ENCODE measurements around the gene WDR7. TPM values are rescaled to one million over a fixed set of nuclear protein-coding genes. Genes with fewer than 3 reads are reported as not detected.

Gene WDR7
- total and polyA plus RNA-seq, 2 experiments from 2014 or later: 7.0 to 14.8 TPM

GRCh38 chr18:56726906-56727305, 75.7 kb downstream of the WDR7 start:
- no peaks in the 10 kb centered on the region for H4K20me1 ChIP-seq (replicated peaks; ENCODE audit: insufficient read depth)
- DNase-seq (ENCODE audit: low spot score) (no peak), ATAC-seq (no peak)
- H3K4me2 ChIP-seq: no peak overlapping the region
- Mint-ChIP-seq H3K4me1 (peaks cover 16% of the 10 kb centered on the region), H3K27me3 (ENCODE audit: insufficient read depth, low read depth, poor library complexity) (peaks cover 1% of the 10 kb centered on the region), H3K27ac (no peak overlapping the region), H3K36me3 (ENCODE audit: low read depth) (no peaks in the 10 kb centered on the region; the same call in 1 of the 3 replicates), H3K9me3 (no peaks in the 10 kb centered on the region; the same call in 2 of the 3 replicates), H3K4me3 (no peak overlapping the region)
- no peaks in the 10 kb centered on the region for H3K79me2 ChIP-seq (replicated peaks; ENCODE audit: insufficient read depth)
- no peak overlapping the region for H3K4me3 ChIP-seq
- no peak overlapping the region for H2AFZ ChIP-seq
- H3F3A ChIP-seq (replicated peaks; ENCODE audit: low read depth): no peaks in the 10 kb centered on the region
- H3K4me1 ChIP-seq (ENCODE audit: insufficient read depth): no peaks in the 10 kb centered on the region
- H3K9me2 ChIP-seq (ENCODE audit: insufficient read depth): no peaks in the 10 kb centered on the region
- TF ChIP-seq ZNF114 (CRISPR knock-in tag; IDR thresholded peaks at IDR 0.05) (no peak), CTCF (conservative IDR thresholded peaks at IDR 0.05; ENCODE audit: low read depth in 2 of 2) (no peak), JUNB (IDR thresholded peaks at IDR 0.05; ENCODE audit: unreplicated experiment) (no peak), STAT1 (IDR thresholded peaks at IDR 0.05; ENCODE audit: unreplicated experiment) (no peak), CREB1 (CRISPR knock-in tag; IDR thresholded peaks at IDR 0.05; ENCODE audit: low read depth) (no peak)
- H3K36me3 ChIP-seq (ENCODE audit: insufficient read depth): no peaks in the 10 kb centered on the region
- H3K27me3 ChIP-seq (ENCODE audit: insufficient read depth): no peaks in the 10 kb centered on the region
- no peak overlapping the region for H3K27ac ChIP-seq (ENCODE audit: low read depth)

DNA sequence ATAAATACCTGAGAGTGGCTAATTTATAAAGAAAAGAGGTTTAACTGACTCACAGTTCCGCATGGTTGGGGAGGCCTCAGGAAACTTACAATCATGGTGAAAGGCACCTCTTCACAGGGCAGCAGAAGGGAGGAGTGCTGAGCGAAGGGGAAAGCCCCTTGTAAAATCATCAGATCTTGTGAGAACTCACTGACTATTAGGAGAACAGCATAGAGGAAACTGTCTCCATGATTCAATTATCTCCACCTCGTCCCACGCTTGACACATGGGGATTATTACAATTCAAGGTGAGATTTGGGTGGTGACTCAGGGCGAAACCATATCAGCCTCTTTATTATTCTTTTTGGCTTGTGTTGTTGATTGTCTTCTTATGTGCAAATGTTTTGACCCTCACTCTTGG, 76.2 kb downstream of the WDR7 start:
- ATAC-seq (no peak; the same call in 2 of the 3 replicates), DNase-seq (ENCODE audit: low spot score) (no peak)
- Histone ChIP-seq H3K79me2 (replicated peaks; ENCODE audit: insufficient read depth) (no peaks in the 10 kb centered on the region), H4K20me1 (replicated peaks; ENCODE audit: insufficient read depth) (no peaks in the 10 kb centered on the region), H3K36me3 (ENCODE audit: insufficient read depth) (no peaks in the 10 kb centered on the region), H3K4me2 (no peak overlapping the region), H2AFZ (no peak overlapping the region), H3K9me2 (ENCODE audit: insufficient read depth) (no peaks in the 10 kb centered on the region), H3K4me3 (no peak overlapping the region), H3K27ac (ENCODE audit: low read depth) (no peak overlapping the region), H3K27me3 (ENCODE audit: insufficient read depth) (no peaks in the 10 kb centered on the region), H3K4me1 (ENCODE audit: insufficient read depth) (no peaks in the 10 kb centered on the region), H3F3A (replicated peaks; ENCODE audit: low read depth) (no peaks in the 10 kb centered on the region)
- H3K27ac Mint-ChIP-seq: peak overlapping the region; percentile 75; the same call in 1 of the 2 replicates
- peaks cover 1% of the 10 kb centered on the region for H3K27me3 Mint-ChIP-seq (ENCODE audit: insufficient read depth, low read depth, poor library complexity)
- no peak overlapping the region for H3K4me3 Mint-ChIP-seq
- peaks cover 16% of the 10 kb centered on the region for H3K4me1 Mint-ChIP-seq
- H3K36me3 Mint-ChIP-seq (ENCODE audit: low read depth): no peaks in the 10 kb centered on the region; the same call in 1 of the 3 replicates
- no peaks in the 10 kb centered on the region; the same call in 2 of the 3 replicates for H3K9me3 Mint-ChIP-seq
- TF ChIP-seq POLR2AphosphoS5 (IDR thresholded peaks at IDR 0.05; ENCODE audit: low read depth) (no peak), ZNF462 (CRISPR knock-in tag; IDR thresholded peaks at IDR 0.05) (no peak), NANOG (IDR thresholded peaks at IDR 0.05; ENCODE audit: borderline replicate concordance) (no peak), EZH2 (IDR thresholded peaks at IDR 0.05; ENCODE audit: low read depth, unreplicated experiment) (no peak), CREB1 (CRISPR knock-in tag; IDR thresholded peaks at IDR 0.05; ENCODE audit: low read depth) (no peak), JUNB (IDR thresholded peaks at IDR 0.05; ENCODE audit: unreplicated experiment) (no peak), CTCF (conservative IDR thresholded peaks at IDR 0.05; ENCODE audit: low read depth in 2 of 2) (no peak), ZNF331 (CRISPR knock-in tag; IDR thresholded peaks at IDR 0.05; ENCODE audit: low read depth) (no peak)
- TF ChIP-seq, protein P1, sequence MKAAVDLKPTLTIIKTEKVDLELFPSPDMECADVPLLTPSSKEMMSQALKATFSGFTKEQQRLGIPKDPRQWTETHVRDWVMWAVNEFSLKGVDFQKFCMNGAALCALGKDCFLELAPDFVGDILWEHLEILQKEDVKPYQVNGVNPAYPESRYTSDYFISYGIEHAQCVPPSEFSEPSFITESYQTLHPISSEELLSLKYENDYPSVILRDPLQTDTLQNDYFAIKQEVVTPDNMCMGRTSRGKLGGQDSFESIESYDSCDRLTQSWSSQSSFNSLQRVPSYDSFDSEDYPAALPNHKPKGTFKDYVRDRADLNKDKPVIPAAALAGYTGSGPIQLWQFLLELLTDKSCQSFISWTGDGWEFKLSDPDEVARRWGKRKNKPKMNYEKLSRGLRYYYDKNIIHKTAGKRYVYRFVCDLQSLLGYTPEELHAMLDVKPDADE (IDR thresholded peaks at IDR 0.05): no peak
